Measurements from ENCODE around the gene CUEDC2. TPM values are rescaled to one million over a fixed set of nuclear protein-coding genes. Genes with fewer than 3 reads are reported as not detected.

Gene CUEDC2
- polyA plus RNA-seq, 3 donors from 2014 or later = 61.8 to 65.3 (median 63.3) TPM

GRCh38 chr10:102429468-102429867 is 2.9 kb downstream of the CUEDC2 start:
- no peak for DNase-seq
- Mint-ChIP-seq H3K27ac (no peak overlapping the region), H3K9me3 (no peaks in the 10 kb centered on the region), H3K4me1 (peaks cover 29 to 38% of the 10 kb centered on the region in 2 donors), H3K4me3 (no peak overlapping the region), H3K36me3 (peaks cover 0 to 4% (median 4%) of the 10 kb centered on the region in 3 donors), H3K27me3 (ENCODE audit: low read depth in 3 of 3) (peaks cover 5 to 17% (median 14%) of the 10 kb centered on the region in 3 donors)

- Mint-ChIP-seq H3K4me3 (no peak overlapping the region), H3K27ac (peak overlapping the region in 1 of 6 donors; percentile 57), H3K9me3 (no peaks in the 10 kb centered on the region), H3K27me3 (ENCODE audit: low read depth in 3 of 3) (peaks cover 0 to 6% (median 0%) of the 10 kb centered on the region in 3 donors), H3K4me1 (peaks cover 26 to 29% of the 10 kb centered on the region in 2 donors), H3K36me3 (peaks cover 0 to 4% (median 4%) of the 10 kb centered on the region in 3 donors)
- no peak for DNase-seq
These were observed 5.5 kb downstream of the CUEDC2 start for GRCh38 chr10:102426803-102427287.

- Mint-ChIP-seq H3K36me3 (peaks cover 0 to 4% (median 4%) of the 10 kb centered on the region in 3 donors), H3K9me3 (no peaks in the 10 kb centered on the region), H3K27me3 (ENCODE audit: low read depth in 3 of 3) (peaks cover 5 to 8% (median 5%) of the 10 kb centered on the region in 3 donors), H3K27ac (no peak overlapping the region), H3K4me1 (peaks cover 28 to 31% of the 10 kb centered on the region in 2 donors), H3K4me3 (no peak overlapping the region)
- no peak for DNase-seq
These were observed 6.9 kb downstream of the CUEDC2 start for GRCh38 chr10:102425444-102425843.

GRCh38 chr10:102424916-102425315 is 7.5 kb downstream of the CUEDC2 start:
- Mint-ChIP-seq H3K27ac (no peak overlapping the region), H3K9me3 (no peaks in the 10 kb centered on the region), H3K4me1 (peaks cover 33 to 36% of the 10 kb centered on the region in 2 donors), H3K27me3 (ENCODE audit: low read depth in 3 of 3) (peaks cover 5 to 8% (median 5%) of the 10 kb centered on the region in 3 donors), H3K4me3 (no peak overlapping the region), H3K36me3 (peaks cover 0 to 4% (median 4%) of the 10 kb centered on the region in 3 donors)
- DNase-seq = no peak

GRCh38 chr10:102424145-102424544 is 8.2 kb downstream of the CUEDC2 start:
- no peaks in the 10 kb centered on the region for H3K9me3 Mint-ChIP-seq
- H3K27me3 Mint-ChIP-seq (ENCODE audit: low read depth in 3 of 3) = peaks cover 8 to 11% (median 9%) of the 10 kb centered on the region in 3 donors
- H3K36me3 Mint-ChIP-seq = peaks cover 0 to 4% (median 4%) of the 10 kb centered on the region in 3 donors
- peak overlapping the region in 2 of 5 donors; percentile 14 to 17 for H3K4me3 Mint-ChIP-seq
- H3K4me1 Mint-ChIP-seq = peaks cover 39 to 42% of the 10 kb centered on the region in 2 donors
- no peak overlapping the region for H3K27ac Mint-ChIP-seq
- no peak for DNase-seq

- H3K36me3 Mint-ChIP-seq = peaks cover 0 to 4% (median 4%) of the 10 kb centered on the region in 3 donors
- DNase-seq = no peak
- H3K27ac Mint-ChIP-seq = peak overlapping the region in 2 of 6 donors; percentile 58 to 62
- H3K9me3 Mint-ChIP-seq = no peaks in the 10 kb centered on the region
- peaks cover 9 to 15% (median 11%) of the 10 kb centered on the region in 3 donors for H3K27me3 Mint-ChIP-seq (ENCODE audit: low read depth in 3 of 3)
- peak overlapping the region; percentile 27 to 99 (median 56) for H3K4me3 Mint-ChIP-seq
- H3K4me1 Mint-ChIP-seq = peaks cover 43 to 45% of the 10 kb centered on the region in 2 donors
These were observed 8.9 kb downstream of the CUEDC2 start for GRCh38 chr10:102423372-102423968.

- no peaks in the 10 kb centered on the region for H3K9me3 Mint-ChIP-seq
- H3K4me3 Mint-ChIP-seq = peak overlapping the region; percentile 94 to 100 (median 99)
- H3K4me1 Mint-ChIP-seq = peaks cover 43 to 48% of the 10 kb centered on the region in 2 donors
- H3K27me3 Mint-ChIP-seq (ENCODE audit: low read depth in 3 of 3) = peaks cover 9 to 17% (median 13%) of the 10 kb centered on the region in 3 donors
- H3K36me3 Mint-ChIP-seq = peaks cover 0 to 4% (median 2%) of the 10 kb centered on the region in 3 donors
- DNase-seq = peak; percentile 61 to 64 (median 62)
- peak overlapping the region; percentile 66 to 90 (median 82) for H3K27ac Mint-ChIP-seq
These were observed 9.7 kb downstream of the CUEDC2 start for GRCh38 chr10:102422545-102423129.

GRCh38 chr10:102421757-102422512 is 10.4 kb downstream of the CUEDC2 start:
- Mint-ChIP-seq H3K36me3 (peaks cover 0 to 4% (median 0%) of the 10 kb centered on the region in 3 donors), H3K4me1 (peaks cover 39 to 48% of the 10 kb centered on the region in 2 donors)

GRCh38 chr10:102421507-102421756 is 10.9 kb downstream of the CUEDC2 start:
- no peak for DNase-seq
- H3K27ac Mint-ChIP-seq = peak overlapping the region in 4 of 6 donors; percentile 53 to 96 (median 72)
- peaks cover 39 to 48% of the 10 kb centered on the region in 2 donors for H3K4me1 Mint-ChIP-seq

More at GRCh38 chr10:102421757-102422512, 10.4 kb downstream of the CUEDC2 start:
- Mint-ChIP-seq H3K4me3 (peak overlapping the region; percentile 94 to 100 (median 99)), H3K9me3 (no peaks in the 10 kb centered on the region), H3K27me3 (ENCODE audit: low read depth in 3 of 3) (peaks cover 9 to 23% (median 15%) of the 10 kb centered on the region in 3 donors), H3K27ac (peak overlapping the region; percentile 66 to 96 (median 87))
- DNase-seq = peak; percentile 41 to 51 (median 49)

GRCh38 chr10:102420714-102421506 is 11.5 kb downstream of the CUEDC2 start, which contains the start of gene FBXL15:
Gene FBXL15, plus strand, starts transcription at chr10:102420836. Its CDS starts 294 bp downstream, at chr10:102421130.
- peaks cover 9 to 25% (median 16%) of the 10 kb centered on the region in 3 donors for H3K27me3 Mint-ChIP-seq (ENCODE audit: low read depth in 3 of 3)
- peak within 1 kb of the TSS; percentile 94 to 100 (median 99) for H3K4me3 Mint-ChIP-seq
- H3K27ac Mint-ChIP-seq = peak within 1 kb of the TSS; percentile 86 to 97 (median 96)
- H3K36me3 Mint-ChIP-seq = peaks cover 0 to 2% (median 0%) of the 10 kb centered on the region in 3 donors
- H3K4me1 Mint-ChIP-seq = peaks cover 39 to 48% of the 10 kb centered on the region in 2 donors
- DNase-seq = peak; percentile 96
- H3K9me3 Mint-ChIP-seq = no peaks in the 10 kb centered on the region

More at GRCh38 chr10:102421507-102421756, 10.9 kb downstream of the CUEDC2 start:
- peaks cover 0 to 3% (median 0%) of the 10 kb centered on the region in 3 donors for H3K36me3 Mint-ChIP-seq
- H3K4me3 Mint-ChIP-seq = peak overlapping the region; percentile 94 to 100 (median 99)
- H3K9me3 Mint-ChIP-seq = no peaks in the 10 kb centered on the region
- H3K27me3 Mint-ChIP-seq (ENCODE audit: low read depth in 3 of 3) = peaks cover 9 to 24% (median 16%) of the 10 kb centered on the region in 3 donors

- H3K27ac Mint-ChIP-seq = peak overlapping the region; percentile 86 to 97 (median 96)
- H3K27me3 Mint-ChIP-seq (ENCODE audit: low read depth in 3 of 3) = peaks cover 9 to 28% (median 16%) of the 10 kb centered on the region in 3 donors
- H3K9me3 Mint-ChIP-seq = no peaks in the 10 kb centered on the region
- peaks cover 0 to 2% (median 0%) of the 10 kb centered on the region in 3 donors for H3K36me3 Mint-ChIP-seq
- peaks cover 39 to 48% of the 10 kb centered on the region in 2 donors for H3K4me1 Mint-ChIP-seq
- no peak for DNase-seq
- H3K4me3 Mint-ChIP-seq = peak overlapping the region; percentile 94 to 100 (median 99)
These were observed 12.1 kb downstream of the CUEDC2 start for GRCh38 chr10:102420181-102420713.

GRCh38 chr10:102419269-102420180 is 12.8 kb downstream of the CUEDC2 start:
- DNase-seq = peak; percentile 68 to 73 (median 72)
- Mint-ChIP-seq H3K27ac (peak overlapping the region in 1 of 6 donors; percentile 84), H3K36me3 (peaks cover 0 to 2% (median 0%) of the 10 kb centered on the region in 3 donors), H3K4me1 (peaks cover 39 to 48% of the 10 kb centered on the region in 2 donors), H3K4me3 (peak overlapping the region; percentile 94 to 100 (median 99)), H3K27me3 (ENCODE audit: low read depth in 3 of 3) (peaks cover 9 to 28% (median 16%) of the 10 kb centered on the region in 3 donors), H3K9me3 (no peaks in the 10 kb centered on the region)
